HG03378 (cell line): ENCODE measurements around the gene OSMR.

Source experiments
- ATAC-seq: cut with Tn5 transposase; IDR thresholded peaks from one replicate; pipeline ENCODE4 v1.9.1; 2021; ENCODE audit warnings: mild to moderate bottlenecking, moderate library complexity; ENCODE audit not compliant: unreplicated experiment

The OSMR gene

DNA sequence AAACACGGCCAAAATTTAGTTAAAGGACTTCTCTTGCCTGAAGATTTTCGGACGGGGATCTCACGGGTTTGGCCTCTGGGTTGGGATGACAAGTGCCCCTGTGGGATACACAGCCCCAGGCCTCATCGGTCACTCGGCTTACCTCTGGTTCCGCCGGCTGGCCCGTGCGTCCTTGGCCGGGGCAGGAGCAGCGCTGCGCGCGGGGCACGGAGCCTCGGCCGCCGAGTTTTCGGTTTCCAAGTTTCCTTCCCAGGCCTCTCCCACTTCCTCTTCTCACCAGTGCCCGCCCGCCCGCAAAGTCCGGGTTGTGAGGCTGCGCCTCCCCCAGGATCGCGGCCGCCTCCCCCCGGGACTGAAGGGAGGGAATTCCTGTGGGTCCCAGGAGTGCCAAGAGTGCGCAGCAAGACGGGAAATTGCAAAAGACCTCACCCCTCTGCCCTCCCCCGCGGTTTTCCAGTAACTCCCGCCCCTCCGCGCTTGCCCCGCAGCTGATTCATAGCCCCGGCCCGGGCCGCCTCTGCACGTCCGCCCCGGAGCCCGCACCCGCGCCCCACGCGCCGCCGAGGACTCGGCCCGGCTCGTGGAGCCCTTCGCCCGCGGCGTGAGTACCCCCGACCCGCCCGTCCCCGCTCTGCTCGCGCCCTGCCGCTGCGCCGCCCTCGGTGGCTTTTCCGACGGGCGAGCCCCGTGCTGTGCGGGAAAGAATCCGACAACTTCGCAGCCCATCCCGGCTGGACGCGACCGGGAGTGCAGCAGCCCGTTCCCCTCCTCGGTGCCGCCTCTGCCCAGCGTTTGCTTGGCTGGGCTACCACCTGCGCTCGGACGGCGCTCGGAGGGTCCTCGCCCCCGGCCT, at the start of gene OSMR:
TSS of gene OSMR (plus strand) at position 487 of the 853 bp plus-strand sequence. CDS start 23,033 bp downstream, outside the sequence.
- no peak for ATAC-seq

DNA sequence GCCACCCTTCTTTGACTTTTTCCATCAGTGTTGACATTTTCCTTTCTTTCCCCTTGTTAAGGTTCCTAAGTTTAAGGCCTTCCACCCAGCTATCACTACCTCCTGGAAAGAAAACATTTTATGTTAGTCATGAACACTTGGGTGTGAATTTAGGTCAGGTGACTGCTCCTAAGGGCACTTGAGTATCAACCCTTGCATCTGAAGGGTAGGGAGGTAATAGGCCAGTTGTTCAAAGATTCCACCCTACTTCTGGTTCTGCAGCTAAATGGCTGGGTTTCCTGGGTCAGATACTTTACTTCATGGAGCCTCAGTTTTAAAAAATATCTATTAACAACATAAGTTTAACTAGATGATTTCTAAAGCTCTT, 49.1 kb upstream of the OSMR start:
- ATAC-seq = no peak

DNA sequence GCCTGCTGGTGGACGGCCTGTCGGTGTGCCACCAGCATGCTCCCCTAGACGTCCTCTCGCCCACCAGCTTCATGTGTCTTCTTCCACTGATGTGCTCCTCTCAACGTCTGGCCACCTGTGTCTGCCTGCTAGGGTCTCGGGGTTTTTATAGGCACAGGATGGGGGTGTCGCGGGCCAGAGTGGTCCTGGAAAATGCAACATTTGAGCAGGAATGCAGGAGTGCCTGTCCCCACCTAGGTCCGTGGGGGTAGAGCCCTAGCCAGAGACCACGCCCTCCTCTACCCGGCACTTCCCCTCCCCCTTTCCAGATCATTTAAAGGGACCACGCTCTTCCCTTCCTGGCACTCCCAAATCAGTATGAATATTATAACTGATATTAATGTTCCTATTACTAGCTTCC, 48.0 kb upstream of the OSMR start:
- ATAC-seq = no peak

DNA sequence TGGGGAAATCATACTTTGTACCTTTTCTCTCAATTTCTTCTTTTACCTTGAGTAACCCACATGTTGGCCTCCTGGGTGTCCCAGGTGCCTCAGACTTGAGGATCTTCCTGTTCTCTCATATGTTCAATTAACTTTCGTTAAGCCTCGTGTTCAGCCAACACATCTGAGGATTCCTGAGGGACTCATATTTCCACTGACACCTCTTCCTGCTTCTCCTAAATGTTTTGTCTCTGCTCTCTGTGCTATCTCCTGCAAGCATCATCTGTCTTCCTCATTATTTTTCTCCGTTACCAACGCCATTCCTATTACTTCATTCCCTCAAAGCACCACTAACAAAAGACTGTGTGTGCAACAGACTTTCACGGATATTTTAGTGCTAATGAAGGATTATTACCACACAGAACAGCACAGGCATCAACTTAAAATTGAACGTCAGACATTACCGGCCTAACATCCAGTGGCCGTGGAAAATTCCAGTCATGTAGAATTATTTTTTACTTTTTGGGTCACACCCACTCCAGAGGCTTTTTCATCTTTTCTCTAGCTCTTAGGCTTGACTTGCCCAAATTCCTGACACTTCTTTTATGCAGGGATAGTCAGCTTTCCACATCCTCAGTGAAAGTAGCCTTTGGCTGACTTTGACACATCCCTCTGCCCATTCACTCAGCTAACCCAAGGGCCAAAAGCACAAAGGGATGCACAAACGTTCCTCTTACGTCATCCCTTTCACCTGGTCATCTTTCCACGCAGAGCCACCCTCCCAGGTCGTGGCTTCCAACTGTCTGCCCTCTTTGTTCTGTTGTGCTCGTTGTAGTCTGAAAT, 46.0 kb upstream of the OSMR start:
- no peak for ATAC-seq

DNA sequence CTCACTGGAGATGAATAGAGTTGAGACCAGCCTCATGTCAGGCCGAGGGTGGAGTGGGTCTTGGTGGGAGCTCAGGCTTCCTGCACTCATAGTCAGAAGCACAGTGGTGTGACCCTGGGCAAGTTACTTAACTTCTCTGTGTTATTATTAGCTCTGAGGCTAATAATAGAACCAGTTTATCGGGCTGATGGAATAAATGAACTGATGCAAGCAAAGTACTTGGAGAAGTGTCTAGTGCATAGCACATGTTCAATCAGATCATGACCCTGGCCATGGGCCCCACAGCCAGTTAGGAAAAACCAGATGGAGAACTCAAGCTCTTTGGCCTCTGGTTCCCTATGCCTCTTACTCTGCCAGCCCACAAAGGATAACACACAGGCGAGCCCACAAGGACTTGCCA, 45.3 kb upstream of the OSMR start:
- no peak for ATAC-seq

DNA sequence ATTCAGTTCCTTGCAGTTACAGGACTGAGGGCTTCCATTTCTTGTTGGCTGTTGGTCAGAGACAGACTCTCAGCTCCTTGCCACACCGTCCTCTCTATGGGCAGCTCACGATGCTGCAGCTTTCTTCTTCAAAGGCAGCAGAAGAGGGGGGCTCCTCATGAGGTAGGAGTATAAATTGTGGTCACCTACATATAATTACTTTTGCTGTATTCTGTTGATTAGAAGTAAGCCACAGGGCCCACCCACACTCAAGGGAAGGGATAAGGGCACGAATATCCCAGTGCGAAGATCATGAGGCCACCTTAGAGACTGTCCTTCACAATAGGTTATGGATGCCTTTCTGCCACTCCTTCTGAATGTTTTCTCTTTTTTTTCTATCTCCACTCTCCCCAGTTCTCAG, 43.7 kb upstream of the OSMR start:
- ATAC-seq = no peak

DNA sequence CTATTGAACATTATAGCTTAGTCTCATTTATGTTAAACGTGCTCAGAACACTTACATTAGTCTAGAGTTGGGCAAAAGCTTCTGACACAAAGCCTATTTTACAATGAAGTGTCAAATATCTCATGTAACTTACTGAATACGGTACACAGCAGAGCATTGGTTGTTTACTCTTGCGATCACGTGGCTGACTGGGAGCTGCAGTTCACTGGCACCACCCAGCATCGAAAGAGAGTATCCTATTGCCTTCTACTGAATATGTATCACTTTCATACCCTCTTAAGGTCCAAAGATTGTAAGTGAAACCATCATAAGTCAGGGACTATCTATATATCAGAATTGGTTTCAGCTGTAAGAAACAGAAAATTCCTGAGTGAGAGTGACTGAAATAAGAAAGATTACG, 42.6 kb upstream of the OSMR start:
- no peak for ATAC-seq

DNA sequence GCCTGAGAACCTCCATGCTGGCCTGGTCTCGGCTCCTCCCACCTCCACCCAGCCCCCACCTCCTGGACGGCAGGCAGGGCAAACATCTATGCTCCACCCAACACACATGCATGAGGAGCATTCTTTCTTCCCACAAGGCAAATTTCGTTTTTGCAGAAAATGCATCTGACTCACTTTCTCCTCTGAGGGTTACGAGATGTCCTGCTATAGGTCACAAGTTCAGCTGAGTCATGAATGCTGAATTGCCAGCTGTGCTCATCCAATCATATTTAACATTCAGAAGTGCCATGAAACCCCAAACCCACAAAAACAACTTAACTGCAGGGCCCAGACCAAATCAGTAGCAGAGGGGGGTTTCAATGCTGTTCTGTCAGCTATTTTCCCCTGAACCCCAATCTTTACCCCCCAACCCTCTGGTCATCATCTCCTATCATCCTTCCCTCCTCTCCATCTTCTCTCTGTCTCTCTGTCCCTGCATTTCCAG, 39.0 kb upstream of the OSMR start:
- no peak for ATAC-seq

DNA sequence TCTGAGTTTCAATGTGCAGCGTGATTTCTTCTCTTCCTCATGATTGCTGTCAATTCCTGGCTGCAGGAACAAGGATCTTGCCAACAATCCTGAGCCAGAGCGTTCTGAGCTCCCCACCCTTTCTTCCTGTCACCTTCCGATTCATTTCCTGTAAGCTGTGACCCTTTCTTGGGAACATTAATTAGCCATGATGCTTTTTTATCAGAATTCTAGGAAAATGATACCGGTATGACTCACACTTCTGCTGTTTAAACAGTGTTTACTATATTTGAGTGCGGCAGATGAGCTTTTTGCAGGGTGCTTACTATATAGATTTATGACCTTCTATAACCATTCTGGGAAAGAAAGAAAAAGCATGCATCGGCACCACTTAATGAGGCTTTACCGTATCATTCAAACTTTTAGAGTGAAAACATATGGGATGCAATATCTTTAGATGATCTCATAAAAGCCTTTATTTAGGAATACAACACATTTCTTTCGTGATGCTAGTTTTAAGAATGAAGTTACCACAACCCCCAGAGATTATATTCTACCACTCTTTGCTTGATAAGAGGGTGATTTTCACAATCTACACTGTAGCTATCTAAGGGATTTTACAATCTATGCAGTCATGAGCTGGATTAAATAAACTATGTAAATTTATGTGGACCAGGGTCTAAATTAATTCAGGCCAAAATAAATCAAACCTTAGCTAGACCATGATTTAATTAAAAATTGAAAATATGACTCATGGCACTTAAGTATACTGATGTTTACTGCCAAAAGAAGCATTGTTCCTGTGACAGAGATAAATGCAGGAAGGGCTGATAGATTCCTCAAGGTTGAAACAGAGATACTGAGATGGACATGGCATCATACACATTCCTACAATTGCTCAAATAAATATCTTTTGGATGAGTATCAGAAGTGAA, 38.0 kb upstream of the OSMR start:
- no peak for ATAC-seq

DNA sequence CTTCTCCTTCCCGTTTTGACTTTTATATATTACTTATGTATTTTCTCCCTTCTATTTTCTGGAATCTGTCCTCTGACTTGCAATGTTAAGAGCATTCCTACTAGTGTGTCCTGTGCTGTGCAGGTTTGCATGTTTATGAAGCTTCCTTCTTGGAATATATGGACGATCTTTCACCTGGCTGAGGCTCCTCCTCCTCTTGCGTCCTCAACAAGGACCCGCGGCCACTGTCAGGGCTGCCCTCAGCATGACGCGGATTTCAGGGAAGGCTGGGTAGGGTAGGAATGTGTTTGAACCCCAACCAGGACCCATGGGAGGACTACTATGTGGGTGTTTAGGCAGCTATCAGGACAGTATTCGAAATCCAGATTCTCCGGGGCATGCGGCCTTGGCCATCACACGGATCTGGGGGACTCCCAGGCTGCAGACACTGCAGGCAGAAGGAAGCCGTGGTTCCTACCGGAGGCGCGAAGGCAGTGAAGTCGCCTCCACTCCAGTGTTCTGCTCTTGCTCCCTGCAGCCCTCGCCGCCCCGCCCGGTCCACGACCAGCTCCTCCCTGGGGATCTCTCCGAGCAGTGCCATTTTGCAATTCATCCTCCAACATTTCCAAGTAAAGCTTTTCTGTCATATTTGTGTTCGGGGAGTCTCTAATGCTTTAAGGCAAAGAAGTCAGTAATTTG, 37.0 kb upstream of the OSMR start:
- no peak for ATAC-seq

DNA sequence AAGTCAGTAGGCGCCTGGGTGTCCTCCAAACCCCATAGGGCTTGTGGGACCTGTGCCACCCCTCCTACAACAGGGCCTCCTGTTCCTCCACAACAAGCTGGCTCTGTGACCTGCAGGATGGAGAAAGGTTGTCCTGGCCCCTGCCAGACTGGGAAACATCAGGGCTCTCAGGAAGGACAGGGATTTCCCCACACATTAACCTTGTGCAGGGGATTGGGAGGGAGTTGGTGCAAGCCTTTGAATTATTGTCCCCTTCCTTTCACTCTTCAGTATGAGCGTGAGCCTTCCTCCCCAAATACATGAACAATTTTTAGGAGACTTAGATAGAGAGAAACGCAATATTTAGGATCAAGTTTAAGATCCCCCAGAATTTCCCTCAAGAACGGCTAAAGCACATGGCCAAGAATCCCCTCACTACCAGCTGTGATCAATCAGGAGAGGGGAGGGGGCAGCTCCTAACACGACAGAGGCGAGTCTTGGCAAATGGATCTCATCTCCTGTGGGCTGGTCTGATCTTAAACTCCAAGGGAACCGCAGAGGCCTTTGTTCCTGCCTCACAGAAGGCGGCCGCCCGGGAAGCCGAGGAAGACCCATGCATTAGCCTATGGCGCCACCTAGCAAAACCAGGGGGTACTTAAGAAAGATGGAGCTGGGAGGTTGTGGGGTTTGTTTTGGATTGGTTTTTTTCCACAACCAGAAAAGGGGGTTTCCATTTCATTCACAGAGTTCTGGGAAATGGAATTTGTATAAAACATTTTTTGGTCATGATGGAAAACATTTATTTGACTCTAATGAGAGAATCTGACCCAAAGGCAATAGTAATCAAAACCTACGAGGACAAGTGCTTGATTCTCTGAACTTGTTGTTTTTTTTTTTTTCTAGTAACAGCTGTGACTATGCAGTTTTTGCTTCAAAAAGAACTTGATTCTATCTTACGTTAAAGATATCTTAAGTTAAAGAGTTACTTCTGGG, 36.1 kb upstream of the OSMR start:
- ATAC-seq = no peak

DNA sequence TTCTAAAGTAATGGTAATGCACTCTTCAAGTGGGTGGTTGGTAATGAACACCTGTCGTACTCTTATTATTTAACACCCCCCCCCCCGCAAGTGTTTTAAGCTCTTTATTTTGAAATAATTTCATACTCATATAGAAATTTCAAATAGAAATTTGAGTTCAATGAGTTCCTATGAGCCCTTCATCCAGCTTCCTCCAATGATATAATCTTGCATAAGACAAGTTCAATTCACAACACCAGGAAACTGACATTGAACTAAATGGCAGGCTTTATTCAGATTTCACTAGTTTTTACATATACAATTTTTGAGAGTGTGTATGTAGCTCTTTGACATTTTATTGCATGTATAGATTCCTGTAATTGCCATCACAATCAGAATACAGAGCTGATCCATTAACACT, 30.9 kb upstream of the OSMR start:
- no peak for ATAC-seq

DNA sequence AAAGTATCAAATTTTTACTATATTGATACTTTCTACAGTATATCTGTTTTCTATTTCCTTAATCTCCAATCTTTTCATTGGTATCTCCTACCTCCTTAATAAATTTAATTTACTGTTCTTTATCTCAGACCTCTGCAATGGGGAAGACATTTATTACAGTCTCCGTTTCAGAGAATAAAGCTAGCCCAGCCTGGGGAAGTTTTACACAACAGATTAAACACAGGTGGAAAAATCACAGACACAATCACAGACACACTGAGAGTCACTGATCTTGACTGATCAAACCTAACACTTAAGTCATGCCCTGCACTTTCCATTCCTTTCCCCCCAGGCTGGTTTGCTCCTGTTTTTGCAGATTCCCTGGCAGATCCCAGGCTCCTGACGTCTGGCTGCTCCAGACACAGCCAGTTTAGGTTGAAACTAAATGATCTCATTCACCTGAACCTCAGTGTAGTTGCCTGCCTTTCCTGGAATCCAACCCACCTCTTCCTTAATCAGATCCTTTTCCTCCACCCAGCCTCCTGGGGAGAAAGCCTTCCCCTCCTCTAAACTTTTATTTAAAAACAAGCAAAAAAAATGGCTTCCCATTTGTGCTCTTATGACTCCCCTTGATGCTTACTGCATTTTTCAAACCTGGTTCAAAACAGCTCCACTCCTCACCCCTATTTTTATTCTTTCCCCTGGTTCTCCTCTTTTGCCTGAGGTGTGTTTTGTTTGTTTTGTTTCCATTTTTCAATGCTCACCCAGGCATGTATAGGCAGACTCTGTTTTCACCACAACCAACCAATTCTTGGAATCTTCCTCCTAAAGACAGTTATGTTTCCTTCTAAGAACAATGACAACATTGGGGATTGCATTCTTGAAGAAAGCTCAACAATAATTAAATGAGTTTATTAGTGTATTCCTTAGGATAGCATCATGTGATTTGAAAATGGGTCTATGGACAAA, 29.5 kb upstream of the OSMR start:
- no peak for ATAC-seq

DNA sequence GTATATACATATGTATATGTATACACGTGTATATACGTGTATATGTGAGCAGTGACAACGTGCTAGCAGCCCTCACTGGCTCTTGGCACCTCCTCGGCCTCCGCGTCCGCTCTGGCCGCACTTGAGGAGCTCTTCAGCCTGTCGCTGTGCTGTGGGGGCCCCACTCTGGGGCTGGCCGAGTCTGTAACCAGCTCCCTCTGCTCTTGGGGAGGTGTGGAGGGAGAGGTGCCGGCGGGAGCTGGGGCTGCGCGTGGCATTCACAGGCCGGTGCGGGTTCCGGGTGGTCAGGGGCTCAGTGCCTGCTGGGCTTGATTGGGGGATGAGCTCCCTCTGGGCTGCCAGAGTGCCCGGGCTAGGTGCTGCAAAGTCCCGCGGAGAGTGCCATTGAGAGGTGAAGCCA, 24.1 kb upstream of the OSMR start:
- ATAC-seq = no peak

DNA sequence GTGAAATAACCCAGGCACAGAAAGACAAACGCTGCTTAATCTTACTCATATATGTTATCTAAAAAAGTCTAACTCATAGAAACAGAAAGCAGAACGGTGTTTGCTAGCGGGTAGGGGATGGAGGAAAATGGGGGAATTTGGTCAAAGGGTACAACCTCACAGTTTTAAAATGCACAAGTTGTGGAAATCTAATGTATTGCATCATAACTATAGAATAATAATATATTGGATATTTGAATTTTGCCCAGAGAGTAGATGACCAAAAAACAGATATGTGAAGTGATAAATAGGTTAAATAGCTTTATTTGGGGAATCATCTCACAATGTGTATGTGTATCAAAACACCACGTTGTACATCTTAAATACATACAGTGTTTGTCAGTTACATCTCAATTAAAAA, 22.3 kb upstream of the OSMR start:
- ATAC-seq = no peak

DNA sequence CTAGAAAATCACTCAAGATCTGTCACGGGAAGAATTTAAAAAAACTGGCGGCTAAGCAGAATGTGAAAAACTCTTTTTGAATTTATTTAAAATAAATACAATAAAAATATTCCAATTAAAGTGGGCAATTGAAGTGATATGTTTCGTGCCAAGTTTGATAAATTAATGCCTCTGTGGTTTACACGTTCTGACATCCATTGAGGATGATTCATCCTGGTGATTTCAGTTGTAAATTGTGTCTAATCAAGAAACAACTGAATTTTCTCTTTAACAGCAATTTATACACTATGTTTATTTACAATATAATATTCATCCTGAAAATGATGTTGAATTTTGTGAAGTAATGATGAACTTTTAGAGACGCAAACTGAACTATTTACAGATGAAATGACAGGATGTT, 21.0 kb upstream of the OSMR start:
- no peak for ATAC-seq

DNA sequence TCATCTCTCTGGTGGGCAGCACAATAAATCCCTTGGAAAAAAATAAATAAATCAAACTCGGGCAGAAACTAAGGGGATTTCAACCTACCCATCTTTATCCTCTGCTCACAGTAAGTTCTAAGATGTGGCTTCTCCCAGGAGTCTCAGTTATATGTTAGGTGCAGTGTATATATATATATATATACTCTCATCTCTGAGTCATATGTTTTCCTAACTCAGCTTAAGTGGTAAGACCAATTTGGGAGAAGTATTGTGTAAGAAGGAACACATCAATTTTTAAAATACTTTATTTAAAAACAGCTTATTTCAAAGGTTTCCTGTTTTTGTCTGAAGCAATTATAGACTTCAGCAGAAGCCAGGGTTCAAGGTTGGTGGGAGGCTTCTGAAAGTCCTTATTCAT, 20.3 kb upstream of the OSMR start:
- no peak for ATAC-seq

DNA sequence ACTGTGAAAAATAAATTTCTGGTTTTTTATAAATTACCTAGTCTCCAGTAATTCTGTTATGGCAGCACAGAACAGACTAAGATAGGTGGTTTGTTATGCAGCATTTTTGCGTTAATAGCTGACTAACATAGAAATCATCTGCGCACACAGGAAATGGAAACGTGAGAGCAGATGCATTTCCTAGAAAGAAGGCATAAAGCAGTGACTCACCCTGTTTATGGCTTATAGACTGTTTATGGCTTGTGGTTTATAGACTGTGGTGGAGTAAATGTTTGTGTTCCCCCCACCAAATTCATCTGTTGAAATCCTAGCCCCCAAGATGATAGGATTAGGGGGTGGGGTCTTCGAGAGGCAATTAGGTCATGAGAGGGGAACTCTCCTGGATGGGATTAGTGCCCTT, 18.3 kb upstream of the OSMR start:
- ATAC-seq = no peak
